Activated T-cell treated with anti-CD3 and anti-CD28 coated beads, Interleukin-2, amount 50 U/mL, for 72 hours (primary cell): ENCODE data around the gene SESN3. TPM values are rescaled to one million over a fixed set of nuclear protein-coding genes. Genes with fewer than 3 reads are reported as not detected.
A peak's percentile ranks its signal among the peaks of the same experiment; 100 is the strongest.

ENCODE experiments used
- ATAC-seq, 2 donors: fragments of 150-1000 bp; cut with Tn5 transposase; replicated peaks in 1 of 2; 2 replicates each; pipeline ENCODE4 v1.10.0; 2021; ENCODE audit warnings: moderate library complexity in 2 of 2, mild to moderate bottlenecking in 1 of 2
- DNase-seq, 2 donors: peaks; one replicate each; pipeline ENCODE4 v3.0.0; 2021 to 2022; ENCODE audit warnings: mixed read lengths in 1 of 2
- H3K27ac Mint-ChIP-seq: one replicate; pipeline ENCODE4 v1.8.0; 2022; ENCODE audit warnings: mild to moderate bottlenecking, moderate library complexity, mixed read lengths
- H3K27me3 Mint-ChIP-seq: one replicate; pipeline ENCODE4 v1.8.0; 2022; ENCODE audit warnings: low read depth, mixed read lengths
- H3K36me3 Mint-ChIP-seq, 2 donors: one replicate each; pipeline ENCODE4 v1.8.0; 2022; ENCODE audit warnings: mixed read lengths in 2 of 2, mild to moderate bottlenecking in 1 of 2; ENCODE audit not compliant: insufficient read depth in 2 of 2
- H3K4me1 Mint-ChIP-seq: one replicate; pipeline ENCODE4 v1.8.0; 2022; ENCODE audit warnings: low read depth, mixed read lengths
- H3K4me3 Mint-ChIP-seq, 2 donors: one replicate each; pipeline ENCODE4 v1.8.0; 2022; ENCODE audit warnings: mild to moderate bottlenecking in 2 of 2, mixed read lengths in 2 of 2, moderate library complexity in 2 of 2
- H3K9me3 Mint-ChIP-seq, 2 donors: one replicate each; pipeline ENCODE4 v1.8.0; 2022; ENCODE audit warnings: mixed read lengths in 2 of 2
- total RNA-seq, 2 donors: library from RNA; stranded (reverse); gene quantifications; one replicate each; pipeline ENCODE4 v1.2.3, GENCODE V29; 2022

Gene SESN3
- total RNA-seq, 2 donors from 2014 or later = 13.7 to 15.6 TPM

DNA sequence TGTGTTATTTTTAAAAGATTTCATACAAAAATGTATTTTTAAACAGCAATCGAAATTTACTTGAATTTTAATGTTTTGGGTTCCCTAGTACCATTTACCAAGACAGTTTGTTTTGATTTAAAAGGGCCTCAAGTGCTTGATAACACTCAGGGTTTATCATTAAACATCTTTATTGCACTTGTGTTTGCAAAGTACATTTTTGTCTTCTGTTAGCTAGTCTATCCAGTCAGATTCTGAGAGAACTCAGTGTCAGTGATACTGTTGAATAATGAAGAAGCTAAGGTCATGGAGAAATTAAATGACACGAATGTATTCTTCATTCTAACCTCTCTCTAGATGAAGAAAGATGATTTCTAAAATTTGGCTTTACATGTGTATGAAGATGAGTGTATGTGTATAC lies 12.7 kb upstream of the SESN3 start:
- Mint-ChIP-seq H3K36me3 (no peaks in the 10 kb centered on the region), H3K4me1 (peaks cover 19% of the 10 kb centered on the region), H3K4me3 (no peak overlapping the region), H3K27ac (no peak overlapping the region), H3K27me3 (no peaks in the 10 kb centered on the region), H3K9me3 (no peaks in the 10 kb centered on the region)
- no peak for ATAC-seq
- no peak for DNase-seq

DNA sequence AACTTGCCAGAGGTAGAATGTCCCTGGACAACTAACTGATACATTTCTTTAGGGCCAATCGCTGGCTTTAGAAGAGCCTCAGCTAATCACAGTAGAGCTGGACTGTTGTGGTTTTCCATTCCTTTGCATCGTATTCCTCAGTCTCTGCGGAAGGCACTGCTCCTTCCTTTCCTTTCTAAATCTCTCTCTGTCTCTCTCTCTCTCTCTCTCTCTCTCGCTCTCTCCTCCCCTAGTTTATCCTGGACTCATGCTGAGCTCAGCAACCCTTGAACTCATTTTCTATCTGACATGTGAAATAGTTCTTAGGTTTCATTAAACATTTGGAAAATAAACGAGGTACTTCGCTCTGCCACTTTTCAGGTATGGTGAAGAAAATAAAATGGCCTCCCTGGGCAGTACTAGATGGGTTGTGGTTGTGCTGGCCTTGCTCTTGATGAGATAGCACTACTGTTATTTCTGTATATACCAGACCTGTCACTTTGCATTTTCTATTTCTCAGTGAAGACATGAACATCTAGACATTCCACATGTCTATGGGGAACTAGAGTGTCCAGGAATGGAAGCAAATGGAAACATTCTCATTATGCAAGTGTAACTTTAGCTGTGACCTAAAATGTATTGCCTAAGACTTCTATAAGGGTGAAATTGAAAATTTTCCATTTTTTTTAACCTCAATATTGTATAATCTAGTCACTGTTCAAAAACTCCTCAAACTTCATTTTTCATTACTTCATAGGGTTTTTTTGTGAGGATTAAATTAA lies 12.0 kb upstream of the SESN3 start:
- H3K9me3 Mint-ChIP-seq = no peaks in the 10 kb centered on the region

DNA sequence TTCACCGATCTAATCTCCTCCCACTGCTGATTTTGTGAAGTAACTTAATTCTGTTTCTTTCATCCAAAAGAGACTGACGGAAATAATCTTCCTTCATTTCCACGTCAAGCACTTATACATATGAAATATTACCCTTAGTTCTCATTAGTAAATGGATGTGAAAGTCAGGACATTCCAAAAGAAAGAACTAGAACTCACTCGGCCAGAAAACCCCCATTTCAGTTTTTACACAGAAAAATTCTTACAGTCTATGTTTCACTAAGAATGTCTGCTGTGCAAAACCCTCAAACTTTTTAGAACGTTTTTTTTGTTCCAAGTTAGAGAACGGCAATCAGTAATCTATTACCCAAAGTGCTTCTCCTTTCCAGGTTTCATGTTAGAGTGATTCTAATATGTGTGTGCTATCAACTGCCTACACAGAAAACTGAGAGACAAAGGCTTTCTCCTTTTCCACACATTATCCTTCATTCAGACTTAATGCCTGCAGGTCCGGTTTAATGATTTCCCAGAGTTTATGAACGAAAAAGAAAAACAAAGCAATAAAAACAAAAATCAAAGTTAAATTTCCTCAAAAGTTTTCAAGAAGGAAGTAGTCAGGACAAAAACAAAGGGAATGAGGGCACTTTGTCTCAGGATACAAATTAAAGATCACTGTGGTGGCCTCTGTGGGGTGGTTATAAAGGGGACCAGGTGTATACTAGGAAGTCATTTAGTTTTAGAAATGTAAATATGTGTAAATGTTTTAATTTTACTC lies 11.3 kb upstream of the SESN3 start:
- no peak overlapping the region for H3K27ac Mint-ChIP-seq
- no peak for DNase-seq
- peaks cover 13% of the 10 kb centered on the region for H3K4me1 Mint-ChIP-seq
- H3K36me3 Mint-ChIP-seq = no peaks in the 10 kb centered on the region
- no peak for ATAC-seq
- no peaks in the 10 kb centered on the region for H3K9me3 Mint-ChIP-seq
- no peaks in the 10 kb centered on the region for H3K27me3 Mint-ChIP-seq
- peak overlapping the region in 1 of 2 donors; percentile 23 for H3K4me3 Mint-ChIP-seq

More for the DNA sequence above, 12.0 kb upstream of the SESN3 start:
- H3K27ac Mint-ChIP-seq = no peak overlapping the region
- H3K27me3 Mint-ChIP-seq = no peaks in the 10 kb centered on the region
- no peak overlapping the region for H3K4me3 Mint-ChIP-seq
- H3K4me1 Mint-ChIP-seq = peaks cover 17% of the 10 kb centered on the region
- H3K36me3 Mint-ChIP-seq = no peaks in the 10 kb centered on the region
- ATAC-seq = no peak
- no peak for DNase-seq

DNA sequence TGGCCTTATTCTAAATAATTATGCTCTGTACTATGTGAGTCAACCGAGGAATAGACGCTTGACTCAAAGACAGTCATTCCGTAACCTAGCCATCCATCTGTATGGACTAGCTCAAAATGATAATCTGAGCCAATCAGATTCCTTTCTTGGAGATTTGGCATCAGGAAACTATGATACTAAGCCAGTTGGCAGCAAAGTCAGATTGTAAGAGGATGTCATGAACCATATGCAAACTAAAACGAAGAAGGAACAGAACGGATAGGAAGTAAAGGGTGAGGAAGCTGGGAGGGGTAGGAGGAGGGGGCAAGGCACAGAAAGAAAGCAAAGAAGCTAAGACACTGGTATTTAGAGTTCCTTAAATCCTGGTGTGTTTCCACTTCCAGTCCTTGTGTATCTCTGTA lies 10.7 kb upstream of the SESN3 start:
- Mint-ChIP-seq H3K4me3 (no peak overlapping the region), H3K9me3 (no peaks in the 10 kb centered on the region), H3K27ac (no peak overlapping the region), H3K27me3 (no peaks in the 10 kb centered on the region), H3K36me3 (no peaks in the 10 kb centered on the region), H3K4me1 (peaks cover 13% of the 10 kb centered on the region)
- ATAC-seq = peak; percentile 21 to 67
- no peak for DNase-seq

DNA sequence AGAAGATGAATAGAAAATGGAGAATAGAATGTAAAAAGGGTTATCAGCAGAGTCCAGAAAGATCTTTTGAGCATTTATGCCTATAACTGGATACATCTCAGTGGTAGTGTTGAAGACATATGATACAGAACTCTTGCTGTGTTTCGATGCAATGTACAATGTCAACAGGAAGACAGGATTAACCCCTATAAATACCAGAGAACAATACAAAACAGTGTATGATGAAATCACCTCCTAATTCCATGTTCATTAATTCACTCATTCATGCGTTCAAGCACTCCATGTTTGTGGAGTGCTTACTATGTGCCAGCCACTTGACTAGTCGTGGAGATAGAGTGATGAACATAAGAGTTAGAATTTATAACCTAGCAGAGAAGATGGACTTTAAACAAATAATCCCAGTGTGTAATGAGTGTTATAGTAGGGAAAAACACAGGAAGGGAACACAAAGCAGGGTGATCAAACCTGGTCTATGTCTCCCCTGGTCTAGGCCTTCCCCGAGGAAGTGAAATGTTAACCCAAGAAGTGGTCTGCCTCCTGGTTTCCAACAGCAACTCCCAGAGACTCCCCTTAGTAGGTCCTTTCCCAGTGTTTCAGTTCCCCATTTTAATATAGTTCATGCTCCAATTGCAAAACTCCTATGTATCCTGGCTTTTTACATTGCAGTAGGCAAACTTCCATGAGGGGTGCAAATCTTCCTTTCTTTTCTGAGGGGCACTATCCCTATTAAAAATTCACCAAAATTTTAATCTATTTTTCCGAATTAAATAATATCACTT lies 9.1 kb upstream of the SESN3 start:
- no peaks in the 10 kb centered on the region for H3K9me3 Mint-ChIP-seq
- no peak for DNase-seq
- no peaks in the 10 kb centered on the region for H3K36me3 Mint-ChIP-seq

DNA sequence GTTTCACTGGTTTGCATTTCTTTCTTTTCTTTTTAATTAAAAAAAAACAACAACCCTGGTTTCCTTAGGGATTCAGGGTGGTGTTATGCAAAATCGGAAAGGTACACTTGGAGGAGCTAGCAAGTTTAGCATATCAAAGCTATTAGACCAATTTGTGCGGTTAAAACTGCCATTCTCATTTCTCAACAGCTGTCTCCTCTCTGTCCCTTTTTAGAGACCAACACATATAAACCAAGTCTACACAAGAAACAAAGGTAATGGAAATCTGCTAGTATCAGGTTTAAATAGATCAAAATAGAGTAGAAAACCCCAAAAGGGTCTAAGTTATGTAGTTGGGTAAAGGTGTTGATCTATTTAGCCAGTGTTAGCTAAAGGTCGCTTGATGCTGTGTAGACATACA lies 1.7 kb upstream of the SESN3 start:
- H3K4me3 Mint-ChIP-seq = no peak overlapping the region

More for the DNA sequence above, 9.1 kb upstream of the SESN3 start:
- H3K4me1 Mint-ChIP-seq = peaks cover 7% of the 10 kb centered on the region
- no peak overlapping the region for H3K4me3 Mint-ChIP-seq
- no peak overlapping the region for H3K27ac Mint-ChIP-seq
- ATAC-seq = no peak
- no peaks in the 10 kb centered on the region for H3K27me3 Mint-ChIP-seq

DNA sequence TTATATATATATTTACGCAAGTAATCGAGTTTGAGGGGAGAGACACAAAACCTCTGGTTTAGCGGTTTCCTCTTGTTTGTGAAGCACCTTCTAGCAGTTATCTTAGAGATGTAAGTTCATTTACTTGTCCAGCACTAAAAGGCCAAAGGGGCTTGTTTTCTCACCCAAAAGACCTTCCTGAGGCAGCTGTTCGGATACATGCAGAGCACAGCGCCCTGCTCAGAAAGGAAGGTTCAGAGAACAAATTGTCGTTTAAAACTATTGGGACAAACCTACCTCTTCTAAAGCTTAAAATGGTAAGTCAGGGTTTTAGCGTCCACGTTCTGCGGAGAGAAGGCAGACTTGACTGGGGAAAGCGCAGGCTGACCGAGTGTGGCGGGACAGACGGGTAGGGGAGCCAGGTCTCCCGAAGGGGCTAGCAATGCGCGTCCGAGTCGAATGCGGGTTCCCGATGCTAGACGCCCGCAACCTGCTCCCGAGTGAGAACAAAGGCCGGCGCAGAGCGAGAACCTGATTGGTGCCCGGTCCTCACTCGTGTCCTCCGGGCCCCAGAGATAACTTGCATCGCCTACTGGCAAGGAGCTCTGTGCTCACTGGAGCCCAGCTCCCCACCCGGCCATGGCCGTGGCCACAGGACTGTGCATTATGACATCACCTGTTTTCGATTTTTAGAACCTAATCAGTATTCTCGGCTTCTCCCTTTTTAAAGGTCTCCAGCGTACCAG lies 1.0 kb upstream of the SESN3 start:
- Mint-ChIP-seq H3K36me3 (peaks cover 0 to 3% of the 10 kb centered on the region in 2 donors), H3K27me3 (no peaks in the 10 kb centered on the region), H3K4me3 (no peak overlapping the region), H3K27ac (no peak overlapping the region), H3K9me3 (no peaks in the 10 kb centered on the region), H3K4me1 (peaks cover 32% of the 10 kb centered on the region)
- DNase-seq (peak; percentile 75 to 79), ATAC-seq (peak; percentile 31 to 50)

More for the DNA sequence above, 1.7 kb upstream of the SESN3 start:
- no peaks in the 10 kb centered on the region for H3K27me3 Mint-ChIP-seq
- DNase-seq (no peak), ATAC-seq (no peak)
- H3K27ac Mint-ChIP-seq = no peak overlapping the region
- peaks cover 0 to 3% of the 10 kb centered on the region in 2 donors for H3K36me3 Mint-ChIP-seq
- H3K4me1 Mint-ChIP-seq = peaks cover 26% of the 10 kb centered on the region
- no peaks in the 10 kb centered on the region for H3K9me3 Mint-ChIP-seq

DNA sequence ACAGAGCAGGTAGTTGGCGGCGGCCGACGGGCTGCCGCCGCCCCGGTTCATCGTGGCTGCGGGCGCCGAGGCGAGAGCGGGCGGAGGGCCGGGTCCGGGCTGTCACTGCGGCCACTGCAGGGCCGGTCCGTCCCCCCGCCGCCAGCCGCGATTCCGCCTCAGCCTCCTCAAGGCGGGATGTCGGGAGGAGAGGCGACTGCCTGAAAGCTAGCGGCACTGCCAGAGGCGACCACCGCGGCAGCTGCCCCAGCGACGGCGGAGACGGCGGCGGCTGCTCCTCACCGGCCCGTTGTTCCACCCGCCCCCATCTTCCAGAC lies 234 bp downstream of the SESN3 start:
- peak overlapping the region in 1 of 2 donors; percentile 92 for H3K4me3 Mint-ChIP-seq
- H3K27me3 Mint-ChIP-seq = no peaks in the 10 kb centered on the region
- H3K4me1 Mint-ChIP-seq = peaks cover 38% of the 10 kb centered on the region
- H3K9me3 Mint-ChIP-seq = no peaks in the 10 kb centered on the region
- H3K27ac Mint-ChIP-seq = no peak overlapping the region
- DNase-seq = no peak
- ATAC-seq = peak in 1 of 2 donors; percentile 3
- H3K36me3 Mint-ChIP-seq = peaks cover 0 to 3% of the 10 kb centered on the region in 2 donors

DNA sequence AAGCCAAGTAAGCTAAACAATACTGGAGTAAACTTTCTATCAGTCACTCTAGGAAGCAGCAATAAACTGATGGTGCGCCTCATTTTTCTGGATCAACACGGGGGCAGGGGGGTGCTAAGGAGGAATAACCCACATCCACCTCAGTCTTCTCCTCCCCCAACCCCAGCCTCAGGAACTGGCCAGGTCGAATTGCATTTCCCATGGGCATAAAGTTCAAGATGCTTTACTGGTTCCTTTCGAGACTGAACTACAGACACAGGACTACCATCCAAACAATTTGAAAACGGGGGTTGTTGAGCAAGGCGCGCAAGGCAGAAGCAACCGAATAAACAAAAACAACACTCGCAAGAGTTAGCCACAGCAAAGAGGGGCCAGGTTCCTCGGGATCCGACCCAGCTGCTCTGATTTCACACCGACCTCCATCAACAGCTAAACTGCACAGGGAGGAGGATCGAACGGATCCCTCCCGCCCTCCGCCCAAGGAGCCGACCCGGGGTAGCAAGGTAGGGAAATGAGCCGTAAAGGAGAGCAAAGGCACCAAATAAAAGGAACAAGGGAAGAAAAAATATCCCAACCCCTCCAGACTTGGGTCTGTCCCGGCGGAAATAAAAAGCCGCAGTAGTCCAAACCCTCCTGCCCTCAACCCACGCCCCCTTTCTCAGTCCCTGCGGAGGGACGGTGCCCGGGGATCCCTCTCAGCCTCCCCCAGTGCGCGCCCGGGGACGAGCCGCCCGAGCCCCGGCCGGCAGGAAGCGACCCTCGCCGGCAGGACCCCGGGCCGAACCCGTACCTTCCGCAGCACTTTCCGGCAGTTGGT lies 801 bp downstream of the SESN3 start:
- Mint-ChIP-seq H3K27ac (peak overlapping the region; percentile 83), H3K9me3 (no peaks in the 10 kb centered on the region), H3K27me3 (no peaks in the 10 kb centered on the region), H3K4me3 (peak overlapping the region in 1 of 2 donors; percentile 92), H3K4me1 (peaks cover 38% of the 10 kb centered on the region), H3K36me3 (peaks cover 0 to 3% of the 10 kb centered on the region in 2 donors)
- DNase-seq = peak; percentile 14 to 46
- peak in 1 of 2 donors; percentile 6 for ATAC-seq

DNA sequence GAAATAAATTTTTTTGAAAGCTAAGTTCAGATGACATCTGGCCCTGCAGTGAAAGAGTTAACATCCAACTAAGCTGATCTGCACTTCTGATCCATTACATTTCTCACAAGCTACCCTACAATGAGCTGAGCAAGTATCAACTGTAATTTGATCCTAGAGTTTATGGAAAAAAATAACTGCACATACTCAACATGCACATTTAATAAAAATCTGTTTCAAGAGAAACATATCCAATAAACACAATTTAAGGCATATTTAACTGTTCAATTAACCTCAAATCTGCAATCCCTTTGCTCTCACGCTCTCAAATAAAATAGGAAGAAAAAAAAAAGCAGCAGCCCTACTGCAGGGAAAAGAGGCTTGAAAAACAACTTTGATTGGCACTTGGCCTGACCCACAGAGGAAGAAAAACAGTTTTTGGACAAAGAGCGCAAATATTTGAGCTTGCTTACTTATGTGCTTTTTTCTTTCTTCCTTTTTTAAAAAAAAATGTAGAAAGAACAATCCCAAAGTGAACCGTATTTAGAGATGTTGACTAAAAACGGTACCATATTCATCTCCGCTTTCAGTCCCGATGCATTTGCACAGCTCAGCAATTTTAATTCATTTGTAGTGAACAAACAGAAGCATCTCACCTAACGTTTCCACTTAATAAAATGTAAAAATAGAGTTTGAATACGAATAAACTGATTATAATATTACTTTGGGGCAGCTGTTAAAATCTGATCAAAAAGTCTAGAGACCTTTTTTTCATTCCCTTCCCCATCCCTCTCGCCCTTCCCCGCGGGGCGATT lies 1.6 kb downstream of the SESN3 start:
- peaks cover 0 to 3% of the 10 kb centered on the region in 2 donors for H3K36me3 Mint-ChIP-seq
- peaks cover 38% of the 10 kb centered on the region for H3K4me1 Mint-ChIP-seq
- ATAC-seq (no peak), DNase-seq (no peak)
- peak overlapping the region; percentile 83 for H3K27ac Mint-ChIP-seq
- H3K4me3 Mint-ChIP-seq = peak overlapping the region in 1 of 2 donors; percentile 92
- no peaks in the 10 kb centered on the region for H3K27me3 Mint-ChIP-seq
- no peaks in the 10 kb centered on the region for H3K9me3 Mint-ChIP-seq

DNA sequence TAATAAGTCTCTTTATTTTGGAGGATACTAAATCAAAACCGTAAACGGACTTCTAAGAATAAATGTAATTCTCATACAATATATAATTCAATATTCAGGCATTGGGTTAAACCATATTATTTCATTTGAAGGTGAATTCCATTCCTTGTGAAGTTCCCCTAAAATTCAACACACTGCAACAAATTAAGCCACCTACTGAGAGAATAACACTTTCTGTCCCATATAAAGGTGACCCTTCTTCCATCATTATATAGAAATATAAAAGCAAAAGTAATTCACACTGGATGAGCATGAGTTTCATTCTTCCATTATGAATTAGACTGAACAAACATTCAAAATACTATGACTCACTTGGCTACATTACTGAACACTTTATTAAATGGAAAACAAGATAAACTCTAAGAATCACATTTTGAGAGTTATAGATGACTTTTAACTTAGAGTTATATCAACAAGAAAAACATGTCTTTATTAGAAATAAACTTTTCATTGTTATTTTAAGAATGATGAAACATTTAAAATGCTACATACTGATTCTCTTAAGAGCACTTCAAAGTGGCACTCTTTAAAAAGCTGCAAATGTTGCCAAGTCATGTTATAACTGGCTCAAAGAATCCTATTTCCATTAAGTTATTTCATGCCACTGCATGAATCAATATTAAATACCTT lies 2.8 kb downstream of the SESN3 start:
- peaks cover 0 to 3% of the 10 kb centered on the region in 2 donors for H3K36me3 Mint-ChIP-seq
- DNase-seq = no peak
- peak overlapping the region; percentile 88 for H3K27ac Mint-ChIP-seq
- no peaks in the 10 kb centered on the region for H3K27me3 Mint-ChIP-seq
- no peak for ATAC-seq
- H3K9me3 Mint-ChIP-seq = no peaks in the 10 kb centered on the region
- H3K4me1 Mint-ChIP-seq = peaks cover 41% of the 10 kb centered on the region
- peak overlapping the region in 1 of 2 donors; percentile 63 for H3K4me3 Mint-ChIP-seq
